GM12873 (cell line): ENCODE results near the gene RAB18.

Experiments used
- TF ChIP-seq, protein P1 (sequence below): IDR thresholded peaks from 2 replicates; pipeline ENCODE4 v1.5.1; 2012; ENCODE audit warnings: low read depth, mild to moderate bottlenecking, moderate library complexity, low read length, control low read depth; ENCODE audit not compliant: insufficient read depth; ENCODE audit errors: missing control alignments

The RAB18 gene

DNA sequence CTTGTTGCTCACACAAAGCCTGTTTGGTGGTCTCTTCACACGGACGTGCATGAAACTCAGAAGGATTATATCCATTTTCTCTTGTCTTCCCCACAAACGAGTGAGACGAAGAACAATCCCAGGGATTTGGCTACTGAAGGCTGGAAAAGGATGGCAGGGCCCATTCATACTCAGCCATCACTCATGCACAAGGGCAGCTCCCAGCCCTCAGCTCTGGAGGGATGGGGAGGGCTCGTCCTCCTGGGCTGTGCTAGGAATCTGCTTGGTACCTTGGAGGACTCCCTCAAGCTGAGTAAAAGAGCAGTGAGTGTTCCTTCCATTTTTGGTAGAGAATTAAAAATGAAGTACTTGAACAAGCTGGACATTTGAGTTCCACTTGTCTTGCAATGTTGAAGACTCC is 33.2 kb upstream of the RAB18 start:
- TF ChIP-seq, protein P1, sequence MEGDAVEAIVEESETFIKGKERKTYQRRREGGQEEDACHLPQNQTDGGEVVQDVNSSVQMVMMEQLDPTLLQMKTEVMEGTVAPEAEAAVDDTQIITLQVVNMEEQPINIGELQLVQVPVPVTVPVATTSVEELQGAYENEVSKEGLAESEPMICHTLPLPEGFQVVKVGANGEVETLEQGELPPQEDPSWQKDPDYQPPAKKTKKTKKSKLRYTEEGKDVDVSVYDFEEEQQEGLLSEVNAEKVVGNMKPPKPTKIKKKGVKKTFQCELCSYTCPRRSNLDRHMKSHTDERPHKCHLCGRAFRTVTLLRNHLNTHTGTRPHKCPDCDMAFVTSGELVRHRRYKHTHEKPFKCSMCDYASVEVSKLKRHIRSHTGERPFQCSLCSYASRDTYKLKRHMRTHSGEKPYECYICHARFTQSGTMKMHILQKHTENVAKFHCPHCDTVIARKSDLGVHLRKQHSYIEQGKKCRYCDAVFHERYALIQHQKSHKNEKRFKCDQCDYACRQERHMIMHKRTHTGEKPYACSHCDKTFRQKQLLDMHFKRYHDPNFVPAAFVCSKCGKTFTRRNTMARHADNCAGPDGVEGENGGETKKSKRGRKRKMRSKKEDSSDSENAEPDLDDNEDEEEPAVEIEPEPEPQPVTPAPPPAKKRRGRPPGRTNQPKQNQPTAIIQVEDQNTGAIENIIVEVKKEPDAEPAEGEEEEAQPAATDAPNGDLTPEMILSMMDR = no peak

DNA sequence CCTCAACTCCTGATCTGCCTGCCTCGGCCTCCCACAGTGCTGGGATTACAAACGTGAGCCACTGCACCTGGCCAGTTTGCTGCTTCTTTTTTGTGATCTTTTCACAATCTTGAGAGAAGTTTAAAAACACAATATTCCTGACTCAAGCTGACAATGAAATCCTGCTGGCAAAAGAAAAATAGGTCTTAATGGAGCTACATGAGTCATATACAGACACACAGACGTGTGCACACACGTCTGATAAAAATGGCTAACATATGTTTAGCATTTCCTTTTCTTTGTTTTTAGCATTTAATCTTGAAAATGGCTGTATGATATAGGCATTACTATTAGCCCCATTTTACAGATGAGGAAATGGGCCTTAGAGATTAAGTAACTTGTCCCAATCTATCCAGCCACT is 29.4 kb upstream of the RAB18 start:
- TF ChIP-seq, protein P1 = no peak

DNA sequence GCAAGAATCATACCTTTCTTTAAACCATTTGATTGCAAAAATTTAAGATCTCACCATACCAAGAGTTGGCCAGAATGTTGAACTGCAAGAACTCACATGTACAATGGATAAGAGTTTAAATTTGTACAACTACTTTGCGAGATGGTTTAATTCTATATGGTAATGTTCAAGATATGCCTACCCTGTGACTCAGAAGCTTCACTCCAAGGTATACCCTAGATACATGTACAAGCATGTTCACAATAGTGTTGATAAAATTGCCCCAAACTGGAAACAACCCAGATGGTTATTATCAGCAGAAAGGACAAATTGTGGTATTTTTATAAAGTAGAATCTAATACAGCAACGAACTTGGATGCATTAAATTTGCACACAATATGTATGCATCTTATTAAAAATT is 25.1 kb upstream of the RAB18 start:
- TF ChIP-seq, protein P1 = no peak

DNA sequence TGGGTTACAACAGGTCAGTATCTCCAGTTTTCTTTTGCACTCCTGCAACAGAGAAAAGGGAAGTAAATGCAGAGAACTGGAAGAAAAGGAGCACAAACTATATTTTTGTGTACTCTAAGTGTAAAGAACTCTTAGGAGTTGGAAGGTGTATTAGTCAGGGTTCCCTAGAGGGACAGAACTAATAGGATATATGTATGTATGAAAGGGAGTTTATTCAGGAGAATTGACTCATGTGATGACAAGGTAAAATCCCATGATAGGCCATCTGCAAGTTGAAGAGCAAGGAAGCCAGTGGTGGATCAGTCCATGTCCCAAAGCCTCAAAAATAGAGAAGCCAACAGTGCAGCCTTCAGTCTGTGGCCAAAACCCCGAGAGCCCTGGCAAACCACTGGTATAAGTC is 22.6 kb upstream of the RAB18 start:
- TF ChIP-seq, protein P1 = no peak

DNA sequence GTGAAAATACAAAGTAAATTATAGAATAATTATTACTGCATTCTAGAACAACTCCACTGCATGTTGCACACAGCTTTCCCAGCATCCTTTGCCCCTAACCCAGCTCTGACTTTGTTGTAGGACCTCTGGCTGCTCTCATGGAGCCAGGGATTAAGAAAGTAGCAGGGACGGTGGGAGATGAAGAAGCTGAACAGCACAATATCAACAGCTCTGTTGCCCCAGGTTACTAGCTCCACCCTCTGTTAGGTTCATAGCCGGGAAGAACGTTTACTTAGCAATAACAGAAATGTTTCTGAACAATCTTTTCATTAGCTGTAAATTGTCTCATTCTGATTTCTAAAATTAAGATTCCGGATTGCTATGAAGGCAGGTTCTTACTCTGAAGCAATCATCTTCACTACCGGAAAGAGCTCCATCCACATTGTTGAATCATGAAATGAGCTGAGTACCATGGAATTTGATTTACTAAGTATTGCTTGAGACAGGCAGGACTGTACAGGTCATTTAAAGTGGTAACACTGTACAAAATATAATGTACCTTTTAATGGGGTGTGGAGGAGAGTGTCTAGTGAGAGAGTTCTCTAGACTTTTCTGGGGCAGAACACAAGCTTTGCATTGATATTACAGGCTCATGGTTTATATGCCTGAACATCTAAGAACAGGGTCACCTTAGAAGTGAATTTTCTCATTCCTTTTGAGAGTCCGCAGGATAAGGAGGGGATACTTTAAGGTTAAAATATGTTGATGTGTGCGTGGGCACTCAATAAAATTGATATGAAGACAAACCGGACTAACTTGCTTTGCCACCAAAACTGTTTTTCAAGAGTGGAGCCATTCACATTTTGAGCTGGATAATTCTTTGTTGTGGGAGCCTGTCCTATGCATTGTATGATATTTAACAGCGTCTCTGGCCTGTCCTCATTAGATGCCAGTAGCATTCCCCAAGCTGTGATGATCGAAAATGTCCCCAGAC is 20.8 kb upstream of the RAB18 start:
- TF ChIP-seq, protein P1 = no peak

- TF ChIP-seq, protein P1 = no peak
Observed at GRCh38 chr10:27485368-27485767, 18.7 kb upstream of the RAB18 start.

DNA sequence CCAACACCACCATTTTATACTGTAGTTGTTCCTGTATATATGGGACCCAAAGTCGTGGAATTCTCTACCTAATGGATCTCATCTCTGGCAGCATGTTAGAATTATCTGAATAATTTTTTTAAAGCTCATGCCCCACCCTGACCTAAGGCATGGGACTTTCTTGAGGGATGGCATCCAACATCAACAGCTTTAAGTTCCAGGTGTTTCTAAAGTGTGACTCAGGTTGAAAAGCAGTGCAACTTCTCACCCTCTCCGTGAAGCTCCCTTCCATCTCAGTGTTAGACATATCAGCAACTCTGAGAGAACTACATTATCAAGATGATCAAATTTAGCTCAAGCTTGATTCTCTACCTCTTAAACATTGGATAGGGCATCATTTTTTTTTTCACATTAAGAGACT is 18.1 kb upstream of the RAB18 start:
- TF ChIP-seq, protein P1 = no peak
